CD4-positive, alpha-beta T cell treated with Interleukin-15 for 4 hours (primary cell): ENCODE measurements around the gene UBALD2.
"Not testable (repeated sequence)": the region's sequence is repeated elsewhere in the genome, so short reads cannot be mapped to it uniquely, and the experiment has no call there.

Experiments
- DNase-seq: peaks from one replicate; pipeline ENCODE4 v3.0.0-alpha.2; 2020; ENCODE audit warnings: low spot score

Gene UBALD2

GRCh38 chr17:76266244-76266938 is 1.2 kb downstream of the UBALD2 start:
- no peak for DNase-seq

DNA sequence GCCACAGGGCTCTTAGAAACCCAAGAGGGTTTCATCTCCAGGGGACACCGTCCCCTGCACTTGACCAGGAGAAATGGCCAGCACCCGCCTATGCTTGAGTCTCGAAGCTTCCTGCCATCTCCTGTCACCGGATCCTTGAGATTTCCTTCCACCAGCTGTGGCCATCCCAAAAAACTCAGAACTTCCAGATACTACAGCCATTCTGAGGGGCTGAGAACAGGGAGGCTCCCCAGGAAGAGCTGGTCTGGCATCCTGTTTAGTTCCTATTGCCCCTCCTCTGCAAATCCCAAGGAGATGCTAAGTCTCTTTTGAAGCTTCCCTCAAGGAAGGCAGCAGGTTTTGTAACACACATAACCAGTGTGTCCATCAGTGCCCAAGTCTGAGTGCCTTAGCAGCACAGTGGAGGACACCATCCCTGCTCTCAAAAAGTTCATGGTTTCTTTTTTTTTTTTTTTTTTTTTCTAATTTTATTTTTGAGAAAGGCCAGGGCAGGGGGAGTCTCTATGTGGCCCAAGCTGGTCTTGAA is 2.0 kb downstream of the UBALD2 start:
- DNase-seq: no peak

DNA sequence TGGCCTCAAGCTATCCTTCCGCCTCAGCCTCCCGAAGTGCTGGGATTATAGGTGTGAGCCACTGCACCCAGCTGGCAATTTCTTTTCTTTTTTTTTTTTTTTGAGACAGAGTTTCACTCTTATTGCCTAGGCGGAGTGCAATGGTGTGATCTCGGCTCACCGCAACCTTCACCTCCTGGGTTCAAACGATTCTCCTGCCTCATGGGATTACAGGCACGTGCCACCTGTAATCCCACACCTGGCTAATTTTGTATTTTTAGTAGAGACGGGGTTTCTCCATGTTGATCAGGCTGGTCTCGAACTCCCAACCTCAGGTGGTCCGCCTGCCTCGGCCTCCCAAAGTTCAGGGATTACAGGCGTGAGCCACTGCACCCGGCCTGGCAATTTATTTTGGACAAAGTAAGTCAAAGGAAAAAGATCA is 2.4 kb downstream of the UBALD2 start:
- not testable (repeated sequence) for DNase-seq

DNA sequence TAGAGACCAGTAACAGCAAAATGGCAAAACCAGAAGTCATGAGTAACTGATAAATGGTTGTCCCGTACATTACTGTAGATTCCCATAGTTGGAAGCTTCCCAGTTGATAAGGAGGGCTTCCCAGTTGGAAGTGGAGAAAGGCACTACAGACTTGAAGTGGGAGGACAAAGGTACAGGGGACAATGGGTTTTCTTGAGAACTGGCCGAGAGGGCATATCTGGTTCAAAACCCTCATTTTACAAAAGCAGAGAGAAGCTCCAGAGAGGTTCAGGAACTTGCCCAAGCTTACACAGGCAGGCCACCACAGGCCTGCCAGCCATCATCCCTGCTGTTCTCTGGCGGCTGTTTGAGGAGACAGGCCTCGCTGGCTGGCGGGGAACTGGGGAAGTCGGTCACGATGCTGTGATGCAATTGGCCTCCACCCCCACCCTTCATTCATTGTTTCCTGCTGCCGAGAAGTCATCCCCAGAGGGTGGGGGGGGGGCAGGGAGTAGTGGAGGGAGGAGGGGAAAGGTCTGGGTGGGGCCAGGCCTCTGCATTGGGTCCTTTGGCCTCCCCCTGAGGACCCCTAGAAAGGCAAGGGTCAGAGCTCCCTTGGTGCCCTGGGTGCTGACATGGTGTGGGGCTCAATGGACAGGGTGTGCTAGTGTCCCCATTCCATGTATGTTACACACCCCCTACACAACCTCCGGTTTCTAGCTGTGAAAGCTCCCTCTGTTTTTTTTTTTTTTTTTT is 3.0 kb downstream of the UBALD2 start:
- DNase-seq: peak; percentile 62

GRCh38 chr17:76268991-76269981 is 4.1 kb downstream of the UBALD2 start:
- DNase-seq: no peak

DNA sequence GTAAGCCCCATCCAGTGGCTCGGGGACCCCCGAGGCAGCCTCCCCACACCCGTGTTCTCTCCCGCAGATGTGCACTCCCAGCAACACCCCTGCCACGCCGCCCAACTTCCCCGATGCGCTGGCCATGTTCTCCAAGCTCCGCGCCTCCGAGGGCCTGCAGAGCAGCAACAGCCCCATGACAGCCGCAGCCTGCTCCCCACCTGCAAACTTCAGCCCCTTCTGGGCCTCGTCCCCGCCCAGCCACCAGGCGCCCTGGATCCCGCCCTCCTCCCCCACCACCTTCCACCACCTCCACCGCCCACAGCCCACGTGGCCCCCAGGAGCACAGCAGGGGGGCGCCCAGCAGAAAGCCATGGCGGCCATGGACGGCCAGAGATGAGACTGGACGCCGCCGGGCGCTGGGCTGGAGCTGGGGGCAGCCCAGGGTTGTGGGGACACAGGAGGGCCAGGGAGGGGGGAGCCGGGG is 5.0 kb downstream of the UBALD2 start:
- no peak for DNase-seq

GRCh38 chr17:76270770-76271668 is 5.9 kb downstream of the UBALD2 start:
- DNase-seq: no peak

DNA sequence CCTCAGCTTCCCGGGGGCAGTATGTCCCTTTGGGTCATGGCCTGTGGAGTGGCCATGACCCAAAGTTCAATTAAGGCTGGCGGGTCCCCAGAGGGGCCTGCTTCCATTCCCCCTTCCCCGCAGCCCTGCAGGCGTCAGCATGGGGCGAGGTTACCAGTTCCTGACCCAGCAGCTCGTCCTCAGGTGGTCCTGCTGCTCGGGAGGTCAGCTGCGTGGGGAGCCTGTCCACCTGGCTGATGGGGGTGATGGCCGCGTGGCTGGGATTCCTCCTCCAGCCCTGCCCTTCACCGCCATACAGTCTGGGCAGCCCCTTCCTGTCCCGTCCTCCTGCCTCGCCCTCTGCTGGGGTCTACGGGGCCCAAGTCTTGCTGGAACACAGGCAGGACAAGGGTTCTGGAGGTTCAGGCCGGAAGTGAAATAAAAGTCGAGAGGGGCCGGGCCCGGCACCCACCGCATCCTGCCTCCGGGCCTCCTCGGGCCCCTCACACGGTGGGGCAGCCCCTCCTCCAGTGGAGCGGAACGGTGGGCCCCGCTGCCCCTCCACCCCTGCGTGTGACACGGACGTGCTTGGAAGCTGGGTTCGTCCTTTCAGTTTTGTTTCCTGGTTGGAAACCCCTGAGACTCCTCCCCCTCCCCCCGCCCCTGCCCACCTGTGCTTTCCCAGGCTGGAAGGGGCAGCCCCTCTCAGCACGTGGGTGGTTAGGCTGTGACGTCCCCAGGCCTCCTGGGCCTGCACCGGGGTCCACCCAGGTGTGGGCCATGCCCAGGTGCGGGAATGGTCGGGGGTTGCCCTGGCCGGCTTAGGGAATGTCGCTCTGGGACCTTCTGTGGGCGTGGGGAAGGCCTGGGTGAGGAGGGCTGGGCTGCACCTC is 6.8 kb downstream of the UBALD2 start:
- peak; percentile 46 for DNase-seq

DNA sequence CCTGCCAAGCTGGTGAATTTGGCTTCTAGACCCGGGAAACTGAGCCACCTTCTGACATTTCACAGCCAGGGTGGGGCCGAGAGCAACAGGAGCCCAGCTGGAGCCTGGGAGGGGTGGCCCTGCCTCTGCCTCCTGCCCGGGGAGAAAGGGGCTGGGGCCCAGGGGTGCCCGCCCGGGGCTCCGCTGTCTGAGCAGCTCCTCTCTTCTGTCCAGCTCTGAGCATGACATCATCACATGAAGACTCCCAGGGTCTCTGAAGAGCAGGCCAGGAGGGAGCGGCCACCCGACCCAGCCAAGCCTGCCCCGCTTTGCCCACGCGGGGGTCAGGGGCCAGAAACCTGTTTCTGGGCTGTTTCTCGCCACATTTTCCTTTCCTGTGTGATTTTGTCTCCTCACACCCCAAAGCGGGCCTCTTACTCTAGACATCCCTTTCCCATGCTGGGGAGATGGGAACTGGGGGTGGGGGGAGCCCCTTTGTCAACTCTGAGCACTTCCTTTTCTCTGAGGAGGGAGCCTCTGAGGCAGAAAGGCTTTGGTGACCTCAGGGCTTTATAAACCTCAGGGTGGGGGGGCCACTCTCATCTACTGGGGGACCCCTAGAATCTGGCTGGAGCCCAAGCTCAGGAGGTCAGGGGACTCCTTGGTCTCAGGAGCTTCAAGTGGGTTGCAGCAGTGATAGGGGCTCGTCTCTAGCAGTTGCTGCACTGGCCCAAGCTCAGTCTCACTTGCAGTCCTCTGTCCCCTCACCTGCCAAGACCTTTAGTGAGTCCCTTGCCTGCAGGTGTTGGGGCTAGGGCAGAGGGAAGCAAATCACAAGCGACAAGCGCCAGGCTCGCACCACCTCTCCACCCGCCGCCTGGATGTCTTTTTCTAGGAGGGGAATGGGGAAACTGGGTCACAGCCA is 7.6 kb downstream of the UBALD2 start:
- no peak for DNase-seq

GRCh38 chr17:76273445-76274111 is 8.4 kb downstream of the UBALD2 start:
- DNase-seq: no peak

- no peak for DNase-seq
These were observed 9.2 kb downstream of the UBALD2 start for GRCh38 chr17:76274112-76274956.

DNA sequence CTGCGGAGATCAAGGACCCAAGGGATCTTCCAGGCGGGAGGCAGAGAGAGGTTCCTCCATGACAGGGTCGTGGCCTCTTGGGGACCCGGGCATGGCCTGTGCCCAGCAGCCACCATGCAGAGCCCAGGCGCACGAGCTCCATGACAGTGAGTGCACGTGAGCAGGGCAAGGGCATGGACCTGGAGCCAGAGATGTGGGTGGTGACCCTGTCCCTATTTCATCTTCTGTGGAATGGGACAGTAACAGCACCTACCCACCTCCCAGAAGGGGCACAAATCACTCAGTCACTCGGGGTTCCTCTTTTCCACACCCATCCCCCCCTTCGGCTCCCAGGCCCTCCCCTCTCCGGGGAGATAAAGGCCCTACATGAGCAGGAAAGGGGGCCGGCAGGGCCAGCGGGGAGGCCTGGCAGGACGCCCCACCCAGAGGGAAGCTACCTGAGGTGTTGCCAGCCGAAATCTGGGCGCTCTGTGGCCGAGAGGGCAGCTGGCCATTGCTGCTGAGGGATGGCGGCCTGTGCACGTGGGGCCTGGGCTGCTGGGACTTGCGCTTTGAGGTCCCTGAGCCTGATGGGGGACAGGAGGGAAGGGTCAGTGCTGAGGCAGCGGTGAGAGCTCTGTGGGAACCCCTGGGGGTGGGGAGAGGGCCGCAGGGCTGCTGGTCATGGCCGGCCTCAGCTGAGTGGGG is 10.4 kb downstream of the UBALD2 start:
- no peak for DNase-seq

DNA sequence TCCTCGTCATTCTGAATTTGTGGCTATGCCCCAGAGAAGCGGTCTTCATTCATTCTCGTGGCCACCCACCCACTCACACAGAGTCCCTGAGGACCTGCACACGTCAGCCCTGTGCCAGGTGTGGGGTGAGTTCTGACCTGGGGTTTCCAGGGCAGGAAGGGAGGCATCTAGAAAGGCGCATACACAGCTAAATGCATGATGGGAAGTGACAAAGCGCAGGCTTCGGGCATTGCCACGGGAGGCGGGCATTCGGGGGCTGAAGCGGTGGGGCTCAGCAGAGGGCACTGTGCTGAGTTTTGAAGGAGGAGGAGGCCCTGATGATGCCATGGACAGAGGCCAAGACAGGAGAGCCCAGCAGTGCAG is 10.9 kb downstream of the UBALD2 start:
- DNase-seq: no peak

- no peak for DNase-seq
These were observed 11.5 kb downstream of the UBALD2 start for GRCh38 chr17:76276461-76277299.

DNA sequence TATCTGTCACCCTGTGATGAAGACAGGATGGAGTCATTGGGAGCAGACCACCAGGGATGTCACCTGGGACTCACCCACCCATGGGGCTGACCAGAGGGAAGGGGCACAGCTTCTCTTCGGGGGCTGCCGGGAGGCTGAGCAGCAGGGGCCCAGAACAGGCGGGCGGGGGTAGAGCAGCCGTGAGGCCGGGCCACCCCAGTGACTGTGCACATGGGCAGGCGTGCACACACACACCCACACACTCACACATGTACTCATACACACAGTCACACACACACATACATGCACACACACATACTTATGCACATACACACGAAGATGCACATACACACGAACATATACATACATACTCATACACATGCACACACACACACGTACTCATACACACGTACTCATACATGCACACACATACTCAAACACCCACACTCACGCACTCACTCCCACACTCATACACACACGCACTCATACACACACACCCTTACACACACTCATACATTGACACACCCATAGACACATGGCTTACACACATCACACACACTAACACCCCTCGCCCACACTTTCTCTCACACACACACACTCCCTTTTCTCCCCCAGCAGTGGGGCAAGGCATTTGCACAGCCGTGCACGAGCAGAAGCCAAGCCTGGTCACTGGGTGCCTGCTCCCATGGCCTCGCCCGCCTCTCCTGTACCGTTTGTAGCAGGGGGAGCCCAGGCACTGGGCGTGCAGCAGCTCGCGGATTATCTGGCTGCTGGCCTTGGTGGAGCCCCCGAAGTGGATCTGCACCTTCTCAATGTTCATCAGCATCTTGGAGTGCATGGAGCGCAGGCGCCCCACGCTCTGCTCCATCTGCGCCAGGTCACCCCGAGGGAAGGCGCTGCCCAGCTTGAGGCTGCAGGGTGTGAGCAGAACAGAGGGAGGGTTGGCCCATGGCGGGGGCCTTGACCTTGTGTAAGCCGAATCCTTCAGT is 12.4 kb downstream of the UBALD2 start:
- DNase-seq: no peak
